Tibial nerve (tissue), 3 donors: ENCODE data around the gene GIPC2.

Experiments
- POLR2A ChIP-seq, 2 donors: fragments of 450-650 bp; IDR thresholded peaks; one replicate each; pipeline ENCODE4 v1.6.1; 2017; ENCODE audit warnings: antibody characterized with exemption in 2 of 2, mild to moderate bottlenecking in 2 of 2, moderate library complexity in 2 of 2
- TF ChIP-seq, protein P1 (sequence below), 5 experiments: fragments of 200-600 bp in 3 of 5; fragments of 450-650 bp in 2 of 5; sonication (generic) in 3 of 5; IDR thresholded peaks; one replicate each; pipeline ENCODE4 v1.5.1; 2016 to 2019; ENCODE audit warnings: antibody characterized with exemption in 5 of 5, mild to moderate bottlenecking in 3 of 5, moderate library complexity in 2 of 5

DNA sequence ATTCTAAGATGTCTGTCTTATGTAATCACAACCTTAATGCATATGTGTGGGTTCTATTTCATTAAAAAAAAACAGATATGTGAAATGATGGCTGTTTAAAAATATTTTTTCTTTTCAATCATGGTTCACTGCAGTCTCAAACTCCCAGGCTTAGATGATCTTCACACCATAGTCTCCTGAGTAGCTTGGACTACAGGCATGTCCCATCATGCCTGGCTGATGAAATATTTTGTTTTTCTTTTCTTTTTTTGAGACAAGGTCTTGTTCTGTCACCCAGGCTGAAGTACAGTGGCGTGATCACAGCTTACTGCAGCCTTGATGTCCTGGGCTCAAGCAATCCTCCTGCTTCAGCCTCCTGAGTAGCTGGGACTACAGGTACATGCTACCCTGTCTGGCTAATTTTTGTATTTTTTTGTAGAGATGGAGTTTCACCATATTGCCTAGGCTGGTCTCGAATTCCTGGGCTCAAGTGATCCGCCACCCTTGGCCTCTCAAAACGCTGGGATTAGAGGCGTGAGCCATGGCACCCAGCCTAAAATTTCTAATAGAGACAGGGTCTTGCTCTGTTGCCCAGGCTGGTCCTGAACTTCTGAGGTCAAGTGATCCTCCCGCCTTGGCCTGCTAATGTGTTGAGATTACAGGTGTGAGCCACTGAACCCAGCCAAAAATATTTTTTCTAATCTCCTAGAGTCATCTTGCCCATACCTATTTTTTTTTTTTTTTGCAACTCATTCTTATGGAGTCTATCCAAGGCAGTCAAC is 67.6 kb downstream of the GIPC2 start:
- TF ChIP-seq, protein P1, sequence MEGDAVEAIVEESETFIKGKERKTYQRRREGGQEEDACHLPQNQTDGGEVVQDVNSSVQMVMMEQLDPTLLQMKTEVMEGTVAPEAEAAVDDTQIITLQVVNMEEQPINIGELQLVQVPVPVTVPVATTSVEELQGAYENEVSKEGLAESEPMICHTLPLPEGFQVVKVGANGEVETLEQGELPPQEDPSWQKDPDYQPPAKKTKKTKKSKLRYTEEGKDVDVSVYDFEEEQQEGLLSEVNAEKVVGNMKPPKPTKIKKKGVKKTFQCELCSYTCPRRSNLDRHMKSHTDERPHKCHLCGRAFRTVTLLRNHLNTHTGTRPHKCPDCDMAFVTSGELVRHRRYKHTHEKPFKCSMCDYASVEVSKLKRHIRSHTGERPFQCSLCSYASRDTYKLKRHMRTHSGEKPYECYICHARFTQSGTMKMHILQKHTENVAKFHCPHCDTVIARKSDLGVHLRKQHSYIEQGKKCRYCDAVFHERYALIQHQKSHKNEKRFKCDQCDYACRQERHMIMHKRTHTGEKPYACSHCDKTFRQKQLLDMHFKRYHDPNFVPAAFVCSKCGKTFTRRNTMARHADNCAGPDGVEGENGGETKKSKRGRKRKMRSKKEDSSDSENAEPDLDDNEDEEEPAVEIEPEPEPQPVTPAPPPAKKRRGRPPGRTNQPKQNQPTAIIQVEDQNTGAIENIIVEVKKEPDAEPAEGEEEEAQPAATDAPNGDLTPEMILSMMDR (IDR thresholded peaks at IDR 0.05) = no peak
- TF ChIP-seq POLR2A (IDR thresholded peaks at IDR 0.05) = no peak
